Measurements from ENCODE around the gene PAX7. TPM values are rescaled to one million over a fixed set of nuclear protein-coding genes. Genes with fewer than 3 reads are reported as not detected.

PAX7 gene
- total RNA-seq, 2 experiments from 2014 or later = not detected

- no peaks in the 10 kb centered on the region for H3K9me3 Mint-ChIP-seq
- H3K4me1 Mint-ChIP-seq (ENCODE audit: low read depth) = no peaks in the 10 kb centered on the region
- Histone ChIP-seq H3K27ac (ENCODE audit: low read depth in 1 of 2, low read length in 2 of 2) (no peak overlapping the region), H3K27me3 (ENCODE audit: control insufficient read depth in 1 of 2, insufficient read depth in 2 of 2, low read length in 2 of 2) (peaks cover 0 to 7% of the 10 kb centered on the region in 2 experiments), H3K4me3 (ENCODE audit: low read length) (no peak overlapping the region), H3K36me3 (ENCODE audit: insufficient read depth, low read length) (no peaks in the 10 kb centered on the region), H3K4me1 (ENCODE audit: insufficient read depth, low read length) (no peaks in the 10 kb centered on the region), H3K9me3 (ENCODE audit: control insufficient read depth in 1 of 2, insufficient read depth in 1 of 2, low read length in 2 of 2) (no peaks in the 10 kb centered on the region)
- POLR2A ChIA-PET = interaction anchor here (1.0 kb wide), 1 partner anchor 85 kb away, joined by 3 read pairs; no protein-coding TSS in a partner anchor
- no peaks in the 10 kb centered on the region for H3K36me3 Mint-ChIP-seq (ENCODE audit: low read depth)
- peaks cover 33% of the 10 kb centered on the region for H3K27me3 Mint-ChIP-seq
- H3K4me3 Mint-ChIP-seq = no peak overlapping the region
- intact Hi-C loops (cut with DNase I, micrococcal nuclease) = loop anchor here in 1 of 2 experiments (5.0 kb wide), 1 partner anchor 140 kb away; no protein-coding TSS in a partner anchor
- no peak for TF ChIP-seq CTCF (IDR thresholded peaks at IDR 0.05)
- ATAC-seq (ENCODE audit: poor library complexity) (no peak), DNase-seq (no peak)
- no peak overlapping the region for H3K27ac Mint-ChIP-seq
- CTCF ChIA-PET = no interaction called here
Measured at GRCh38 chr1:18682375-18682774, 51.7 kb downstream of the PAX7 start.

- no peak for DNase-seq
- H3K9me3 Mint-ChIP-seq = no peaks in the 10 kb centered on the region
- no peak overlapping the region for H3K4me3 Mint-ChIP-seq
- intact Hi-C loops (cut with DNase I, micrococcal nuclease) = loop anchor here in 1 of 2 experiments (5.0 kb wide), 1 partner anchor 138 kb away; no protein-coding TSS in a partner anchor
- peaks cover 37% of the 10 kb centered on the region for H3K27me3 Mint-ChIP-seq
- Histone ChIP-seq H3K27ac (ENCODE audit: low read depth in 1 of 2, low read length in 2 of 2) (no peak overlapping the region), H3K4me3 (ENCODE audit: low read length) (no peak overlapping the region), H3K36me3 (ENCODE audit: insufficient read depth, low read length) (no peaks in the 10 kb centered on the region), H3K27me3 (ENCODE audit: control insufficient read depth in 1 of 2, insufficient read depth in 2 of 2, low read length in 2 of 2) (peaks cover 0 to 10% of the 10 kb centered on the region in 2 experiments), H3K4me1 (ENCODE audit: insufficient read depth, low read length) (no peaks in the 10 kb centered on the region), H3K9me3 (ENCODE audit: control insufficient read depth in 1 of 2, insufficient read depth in 1 of 2, low read length in 2 of 2) (no peaks in the 10 kb centered on the region)
- no peak for ATAC-seq (ENCODE audit: poor library complexity)
- ChIA-PET POLR2A (no interaction called here), CTCF (no interaction called here)
- H3K36me3 Mint-ChIP-seq (ENCODE audit: low read depth) = no peaks in the 10 kb centered on the region
- H3K27ac Mint-ChIP-seq = no peak overlapping the region
- TF ChIP-seq CTCF (IDR thresholded peaks at IDR 0.05) = no peak
- no peaks in the 10 kb centered on the region for H3K4me1 Mint-ChIP-seq (ENCODE audit: low read depth)
Measured at GRCh38 chr1:18684303-18684702, 53.7 kb downstream of the PAX7 start.

GRCh38 chr1:18686540-18686939, 55.9 kb downstream of the PAX7 start:
- Mint-ChIP-seq H3K9me3 (no peaks in the 10 kb centered on the region), H3K27ac (no peak overlapping the region), H3K36me3 (ENCODE audit: low read depth) (no peaks in the 10 kb centered on the region), H3K4me1 (ENCODE audit: low read depth) (no peaks in the 10 kb centered on the region), H3K27me3 (peaks cover 47% of the 10 kb centered on the region), H3K4me3 (no peak overlapping the region)
- Histone ChIP-seq H3K36me3 (ENCODE audit: insufficient read depth, low read length) (no peaks in the 10 kb centered on the region), H3K27me3 (ENCODE audit: control insufficient read depth in 1 of 2, insufficient read depth in 2 of 2, low read length in 2 of 2) (peaks cover 0 to 6% of the 10 kb centered on the region in 2 experiments), H3K4me1 (ENCODE audit: insufficient read depth, low read length) (no peaks in the 10 kb centered on the region), H3K4me3 (ENCODE audit: low read length) (no peak overlapping the region), H3K9me3 (ENCODE audit: control insufficient read depth in 1 of 2, insufficient read depth in 1 of 2, low read length in 2 of 2) (peaks cover 0 to 4% of the 10 kb centered on the region in 2 experiments), H3K27ac (ENCODE audit: low read depth in 1 of 2, low read length in 2 of 2) (no peak overlapping the region)
- TF ChIP-seq CTCF (IDR thresholded peaks at IDR 0.05) = no peak
- POLR2A ChIA-PET = no interaction called here
- ATAC-seq (ENCODE audit: poor library complexity) (peak; percentile 79), DNase-seq (peak in 1 of 14 experiments; percentile 22)
- intact Hi-C loops (cut with DNase I, micrococcal nuclease) = no loop called here
- CTCF ChIA-PET = no interaction called here
